NT2/D1 (cell line): ENCODE results near the gene CACHD1.

Experiments used
- SUZ12 ChIP-seq: IDR thresholded peaks from 2 replicates; pipeline ENCODE4 v1.6.1; 2011; ENCODE audit not compliant: insufficient read length, insufficient read depth; ENCODE audit errors: extremely low read depth
- YY1 ChIP-seq: IDR thresholded peaks from 2 replicates; pipeline ENCODE4 v1.6.1; 2011; ENCODE audit not compliant: insufficient read length, insufficient read depth
- ZNF274 ChIP-seq: IDR thresholded peaks from 2 replicates; pipeline ENCODE4 v1.6.1; 2011; ENCODE audit warnings: mild to moderate bottlenecking, low read depth, low read length

- no peak for TF ChIP-seq YY1
- no peak for TF ChIP-seq ZNF274
- no peak for TF ChIP-seq SUZ12
Measured at GRCh38 chr1:64567426-64568170, 97.7 kb downstream of the CACHD1 start.
